ENCODE results near the gene SERPINA6. TPM values are rescaled to one million over a fixed set of nuclear protein-coding genes. Genes with fewer than 3 reads are reported as not detected.
"Not testable (repeated sequence)": the region's sequence is repeated elsewhere in the genome, so short reads cannot be mapped to it uniquely, and the experiment has no call there.

SERPINA6 gene
- total RNA-seq, 1 experiment from 2014 or later, result not detected

- no peaks in the 10 kb centered on the region for H3K79me2 ChIP-seq (ENCODE audit: low read length)
- no peak for DNase-seq
- peaks cover 3% of the 10 kb centered on the region; the same call in 1 of the 2 replicates for H3K4me1 ChIP-seq (ENCODE audit: low read length)
- H3K9ac ChIP-seq (ENCODE audit: low read length), result no peak overlapping the region
- no peak overlapping the region for H3K27ac ChIP-seq (ENCODE audit: low read length)
- H3K4me3 ChIP-seq (ENCODE audit: low read length), result no peak overlapping the region
- H3K9me3 ChIP-seq (ENCODE audit: low read length), result no peaks in the 10 kb centered on the region
- H3K27me3 ChIP-seq (ENCODE audit: low read length), result no peaks in the 10 kb centered on the region
- no peak overlapping the region for H2AFZ ChIP-seq (ENCODE audit: low read length)
- no peaks in the 10 kb centered on the region for H4K20me1 ChIP-seq (ENCODE audit: insufficient read depth, low read depth, low read length)
- no peaks in the 10 kb centered on the region for H3K9me2 ChIP-seq (replicated peaks; ENCODE audit: insufficient read depth, low read length)
- no peaks in the 10 kb centered on the region for H3K36me3 ChIP-seq (ENCODE audit: insufficient read depth, low read length)
- no peak overlapping the region for H3K4me2 ChIP-seq (ENCODE audit: low read depth, low read length, poor library complexity, severe bottlenecking)
Observed at GRCh38 chr14:94357166-94357565, 34.0 kb upstream of the SERPINA6 start.

GRCh38 chr14:94356379-94357056, 33.4 kb upstream of the SERPINA6 start:
- H3K9ac ChIP-seq (ENCODE audit: low read length), result no peak overlapping the region
- no peak overlapping the region for H3K27ac ChIP-seq (ENCODE audit: low read length)
- H3K4me1 ChIP-seq (ENCODE audit: low read length), result peaks cover 3% of the 10 kb centered on the region; the same call in 1 of the 2 replicates
- no peaks in the 10 kb centered on the region for H3K36me3 ChIP-seq (ENCODE audit: insufficient read depth, low read length)
- 0 out of 2 replicates have a peak, but pooled peaks cover 2% of the 10 kb centered on the region for H3K27me3 ChIP-seq (ENCODE audit: low read length)
- no peaks in the 10 kb centered on the region for H3K9me3 ChIP-seq (ENCODE audit: low read length)
- no peak for DNase-seq
- H4K20me1 ChIP-seq (ENCODE audit: insufficient read depth, low read depth, low read length), result no peaks in the 10 kb centered on the region
- H3K79me2 ChIP-seq (ENCODE audit: low read length), result no peaks in the 10 kb centered on the region
- no peaks in the 10 kb centered on the region for H3K9me2 ChIP-seq (replicated peaks; ENCODE audit: insufficient read depth, low read length)
- no peak overlapping the region for H2AFZ ChIP-seq (ENCODE audit: low read length)
- H3K4me2 ChIP-seq (ENCODE audit: low read depth, low read length, poor library complexity, severe bottlenecking), result no peak overlapping the region
- no peak overlapping the region for H3K4me3 ChIP-seq (ENCODE audit: low read length)

- no peaks in the 10 kb centered on the region for H4K20me1 ChIP-seq (ENCODE audit: insufficient read depth, low read depth, low read length)
- H3K27me3 ChIP-seq (ENCODE audit: low read length), result 0 out of 2 replicates have a peak, but pooled peaks cover 2% of the 10 kb centered on the region
- H3K36me3 ChIP-seq (ENCODE audit: insufficient read depth, low read length), result no peaks in the 10 kb centered on the region
- no peaks in the 10 kb centered on the region for H3K9me3 ChIP-seq (ENCODE audit: low read length)
- H3K9me2 ChIP-seq (replicated peaks; ENCODE audit: insufficient read depth, low read length), result no peaks in the 10 kb centered on the region
- no peak overlapping the region for H3K4me2 ChIP-seq (ENCODE audit: low read depth, low read length, poor library complexity, severe bottlenecking)
- H3K27ac ChIP-seq (ENCODE audit: low read length), result no peak overlapping the region
- peaks cover 3% of the 10 kb centered on the region; the same call in 1 of the 2 replicates for H3K4me1 ChIP-seq (ENCODE audit: low read length)
- H3K4me3 ChIP-seq (ENCODE audit: low read length), result no peak overlapping the region
- H3K79me2 ChIP-seq (ENCODE audit: low read length), result no peaks in the 10 kb centered on the region
- no peak overlapping the region for H3K9ac ChIP-seq (ENCODE audit: low read length)
- DNase-seq, result no peak
- H2AFZ ChIP-seq (ENCODE audit: low read length), result no peak overlapping the region
Observed at GRCh38 chr14:94355191-94355794, 32.2 kb upstream of the SERPINA6 start.

GRCh38 chr14:94354638-94355185, 31.6 kb upstream of the SERPINA6 start:
- Histone ChIP-seq H3K4me3 (ENCODE audit: low read length) (no peak overlapping the region), H3K9me2 (replicated peaks; ENCODE audit: insufficient read depth, low read length) (no peaks in the 10 kb centered on the region), H3K9ac (ENCODE audit: low read length) (no peak overlapping the region), H3K4me1 (ENCODE audit: low read length) (peaks cover 3% of the 10 kb centered on the region; the same call in 1 of the 2 replicates), H3K79me2 (ENCODE audit: low read length) (no peaks in the 10 kb centered on the region), H3K36me3 (ENCODE audit: insufficient read depth, low read length) (no peaks in the 10 kb centered on the region), H3K9me3 (ENCODE audit: low read length) (no peaks in the 10 kb centered on the region), H3K27ac (ENCODE audit: low read length) (no peak overlapping the region), H3K27me3 (ENCODE audit: low read length) (0 out of 2 replicates have a peak, but pooled peaks cover 2% of the 10 kb centered on the region), H2AFZ (ENCODE audit: low read length) (no peak overlapping the region), H4K20me1 (ENCODE audit: insufficient read depth, low read depth, low read length) (no peaks in the 10 kb centered on the region), H3K4me2 (ENCODE audit: low read depth, low read length, poor library complexity, severe bottlenecking) (no peak overlapping the region)
- no peak for DNase-seq

- not testable (repeated sequence) for H3K36me3 ChIP-seq (ENCODE audit: insufficient read depth, low read length); H3K9ac ChIP-seq (ENCODE audit: low read length); H3K4me1 ChIP-seq (ENCODE audit: low read length); H4K20me1 ChIP-seq (ENCODE audit: insufficient read depth, low read depth, low read length); H3K9me2 ChIP-seq (replicated peaks; ENCODE audit: insufficient read depth, low read length); H3K27me3 ChIP-seq (ENCODE audit: low read length); H3K79me2 ChIP-seq (ENCODE audit: low read length); H3K4me2 ChIP-seq (ENCODE audit: low read depth, low read length, poor library complexity, severe bottlenecking); DNase-seq; H3K27ac ChIP-seq (ENCODE audit: low read length); H3K4me3 ChIP-seq (ENCODE audit: low read length); H3K9me3 ChIP-seq (ENCODE audit: low read length); H2AFZ ChIP-seq (ENCODE audit: low read length)
Observed at GRCh38 chr14:94354190-94354589, 31.1 kb upstream of the SERPINA6 start.

- H3K9me2 ChIP-seq (replicated peaks; ENCODE audit: insufficient read depth, low read length), result no peaks in the 10 kb centered on the region
- no peaks in the 10 kb centered on the region for H3K36me3 ChIP-seq (ENCODE audit: insufficient read depth, low read length)
- peaks cover 7% of the 10 kb centered on the region; the same call in 1 of the 2 replicates for H3K4me1 ChIP-seq (ENCODE audit: low read length)
- DNase-seq, result no peak
- no peaks in the 10 kb centered on the region for H3K79me2 ChIP-seq (ENCODE audit: low read length)
- H3K4me3 ChIP-seq (ENCODE audit: low read length), result no peak overlapping the region
- H3K4me2 ChIP-seq (ENCODE audit: low read depth, low read length, poor library complexity, severe bottlenecking), result no peak overlapping the region
- H3K27ac ChIP-seq (ENCODE audit: low read length), result no peak overlapping the region
- no peak overlapping the region for H3K9ac ChIP-seq (ENCODE audit: low read length)
- no peaks in the 10 kb centered on the region for H3K9me3 ChIP-seq (ENCODE audit: low read length)
- no peak overlapping the region for H2AFZ ChIP-seq (ENCODE audit: low read length)
- H4K20me1 ChIP-seq (ENCODE audit: insufficient read depth, low read depth, low read length), result no peaks in the 10 kb centered on the region
- peaks cover 6% of the 10 kb centered on the region; the same call in 1 of the 2 replicates for H3K27me3 ChIP-seq (ENCODE audit: low read length)
Observed at GRCh38 chr14:94349276-94349675, 26.1 kb upstream of the SERPINA6 start.

GRCh38 chr14:94348836-94349235, 25.7 kb upstream of the SERPINA6 start:
- H3K36me3 ChIP-seq (ENCODE audit: insufficient read depth, low read length), result no peaks in the 10 kb centered on the region
- H3K4me1 ChIP-seq (ENCODE audit: low read length), result peaks cover 7% of the 10 kb centered on the region; the same call in 1 of the 2 replicates
- H3K9me3 ChIP-seq (ENCODE audit: low read length), result no peaks in the 10 kb centered on the region
- no peaks in the 10 kb centered on the region for H3K9me2 ChIP-seq (replicated peaks; ENCODE audit: insufficient read depth, low read length)
- no peak for DNase-seq
- H3K4me3 ChIP-seq (ENCODE audit: low read length), result no peak overlapping the region
- no peak overlapping the region for H3K27ac ChIP-seq (ENCODE audit: low read length)
- H3K27me3 ChIP-seq (ENCODE audit: low read length), result peaks cover 6% of the 10 kb centered on the region; the same call in 1 of the 2 replicates
- no peaks in the 10 kb centered on the region for H3K79me2 ChIP-seq (ENCODE audit: low read length)
- H2AFZ ChIP-seq (ENCODE audit: low read length), result no peak overlapping the region
- no peaks in the 10 kb centered on the region for H4K20me1 ChIP-seq (ENCODE audit: insufficient read depth, low read depth, low read length)
- no peak overlapping the region for H3K4me2 ChIP-seq (ENCODE audit: low read depth, low read length, poor library complexity, severe bottlenecking)
- H3K9ac ChIP-seq (ENCODE audit: low read length), result no peak overlapping the region

GRCh38 chr14:94346841-94347240, 23.7 kb upstream of the SERPINA6 start:
- DNase-seq, result no peak
- no peaks in the 10 kb centered on the region for H3K79me2 ChIP-seq (ENCODE audit: low read length)
- peaks cover 7% of the 10 kb centered on the region; the same call in 1 of the 2 replicates for H3K27me3 ChIP-seq (ENCODE audit: low read length)
- H3K4me3 ChIP-seq (ENCODE audit: low read length), result no peak overlapping the region
- no peaks in the 10 kb centered on the region for H4K20me1 ChIP-seq (ENCODE audit: insufficient read depth, low read depth, low read length)
- no peaks in the 10 kb centered on the region for H3K9me2 ChIP-seq (replicated peaks; ENCODE audit: insufficient read depth, low read length)
- no peak overlapping the region for H3K27ac ChIP-seq (ENCODE audit: low read length)
- no peak overlapping the region for H3K4me2 ChIP-seq (ENCODE audit: low read depth, low read length, poor library complexity, severe bottlenecking)
- no peak overlapping the region for H3K9ac ChIP-seq (ENCODE audit: low read length)
- H2AFZ ChIP-seq (ENCODE audit: low read length), result no peak overlapping the region
- H3K4me1 ChIP-seq (ENCODE audit: low read length), result peaks cover 7% of the 10 kb centered on the region; the same call in 1 of the 2 replicates
- no peaks in the 10 kb centered on the region for H3K9me3 ChIP-seq (ENCODE audit: low read length)
- no peaks in the 10 kb centered on the region for H3K36me3 ChIP-seq (ENCODE audit: insufficient read depth, low read length)

Measured in Karpas-422 (cell line).